NB4 (cell line): ENCODE data around the gene ZFP28.

Experiments
- CTCF ChIP-seq: IDR thresholded peaks from one replicate; pipeline ENCODE4 v1.5.1; 2012; ENCODE audit warnings: low read depth, low read length
- MAX ChIP-seq: IDR thresholded peaks from 2 replicates; pipeline ENCODE4 v1.6.1; 2011; ENCODE audit warnings: low read depth, low read length
- MYC ChIP-seq: IDR thresholded peaks from 2 replicates; pipeline ENCODE4 v1.6.1; 2011; ENCODE audit warnings: low read depth, low read length
- POLR2A ChIP-seq: IDR thresholded peaks from 2 replicates; pipeline ENCODE4 v1.6.1; 2011; ENCODE audit warnings: mild to moderate bottlenecking; ENCODE audit not compliant: insufficient read length; ENCODE audit errors: extremely low read depth

- TF ChIP-seq CTCF, result no peak
- no peak for TF ChIP-seq POLR2A
- no peak for TF ChIP-seq MAX
- TF ChIP-seq MYC, result no peak
Observed at GRCh38 chr19:56573914-56574313, 35.2 kb downstream of the ZFP28 start.
